CD14-positive monocyte (primary cell): ENCODE measurements around the gene ADAMTSL3. TPM values are rescaled to one million over a fixed set of nuclear protein-coding genes. Genes with fewer than 3 reads are reported as not detected.

ENCODE experiments used
- DNase-seq, 3 donors: peaks; one replicate each; pipeline ENCODE4 v3.0.0-alpha.2; 2011 to 2022
- H2AFZ ChIP-seq: 2 replicates; pipeline ENCODE4 v1.6.0; 2012; ENCODE audit warnings: mild to moderate bottlenecking, low read depth, low read length, inconsistent platforms; ENCODE audit not compliant: insufficient read depth, poor library complexity, severe bottlenecking
- H3K27ac ChIP-seq, 2 donors: 1 replicate in 1 of 2; 2 replicates in 1 of 2; pipeline ENCODE4 v1.5.1; 2012 to 2013; ENCODE audit warnings: low read length in 2 of 2, control low read depth in 1 of 2, inconsistent platforms in 1 of 2, low read depth in 1 of 2, mild to moderate bottlenecking in 1 of 2
- H3K27me3 ChIP-seq, 2 donors: one replicate each; pipeline versions ENCODE4 v1.6.0 to v1.6.1; 2011 to 2013; ENCODE audit warnings: low read length in 2 of 2; ENCODE audit not compliant: control insufficient read depth in 2 of 2, insufficient read depth in 2 of 2
- H3K36me3 ChIP-seq, 2 donors: replicated peaks in 1 of 2; 1 replicate in 1 of 2; 2 replicates in 1 of 2; pipeline versions ENCODE4 v1.5.1 to v1.6.1; 2012 to 2013; ENCODE audit warnings: low read length in 2 of 2, control low read depth in 1 of 2, inconsistent platforms in 1 of 2, mild to moderate bottlenecking in 1 of 2; ENCODE audit not compliant: insufficient read depth in 2 of 2, control insufficient read depth in 1 of 2
- H3K4me1 ChIP-seq, 2 donors: 1 replicate in 1 of 2; 2 replicates in 1 of 2; pipeline versions ENCODE4 v1.5.1 to v1.6.1; 2012 to 2013; ENCODE audit warnings: low read length in 2 of 2, control low read depth in 1 of 2, inconsistent platforms in 1 of 2, mild to moderate bottlenecking in 1 of 2, moderate library complexity in 1 of 2; ENCODE audit not compliant: insufficient read depth in 2 of 2, control insufficient read depth in 1 of 2
- H3K4me2 ChIP-seq: replicated peaks from 2 replicates; pipeline ENCODE3; 2012; ENCODE audit warnings: low read length, moderate library complexity, mild to moderate bottlenecking; ENCODE audit not compliant: poor library complexity, severe bottlenecking; ENCODE audit errors: extremely low read depth
- H3K4me3 ChIP-seq, 3 experiments: fragments of 200-600 bp in 1 of 3; sonication (generic) in 1 of 3; replicated peaks in 1 of 3; 1 replicate in 2 of 3; 2 replicates in 1 of 3; pipeline ENCODE4 v1.5.1; 2011 to 2013; ENCODE audit warnings: low read length in 3 of 3, mild to moderate bottlenecking in 3 of 3, control low read depth in 2 of 3, low read depth in 2 of 3, inconsistent platforms in 1 of 3, moderate library complexity in 1 of 3
- H3K79me2 ChIP-seq: 2 replicates; pipeline ENCODE4 v1.6.0; 2012; ENCODE audit warnings: mild to moderate bottlenecking, control low read depth, inconsistent platforms, low read length, moderate library complexity; ENCODE audit not compliant: insufficient read depth
- H3K9ac ChIP-seq: 2 replicates; pipeline ENCODE4 v1.6.0; 2017; ENCODE audit warnings: low read length, mild to moderate bottlenecking; ENCODE audit not compliant: insufficient read depth, poor library complexity, severe bottlenecking
- H3K9me3 ChIP-seq, 2 donors: replicated peaks in 1 of 2; 1 replicate in 1 of 2; 2 replicates in 1 of 2; pipeline versions ENCODE4 v1.5.1 to v1.6.1; 2012 to 2013; ENCODE audit warnings: low read length in 2 of 2, control low read depth in 1 of 2; ENCODE audit not compliant: control insufficient read depth in 1 of 2, insufficient read depth in 1 of 2
- H4K20me1 ChIP-seq: 2 replicates; pipeline ENCODE4 v1.6.0; 2012; ENCODE audit warnings: mild to moderate bottlenecking, low read length, control low read depth, moderate library complexity; ENCODE audit not compliant: insufficient read depth
- H3K27ac Mint-ChIP-seq, 7 donors: one replicate each; pipeline ENCODE4 v1.8.0; 2020; ENCODE audit warnings: mild to moderate bottlenecking in 7 of 7, mixed read lengths in 7 of 7, moderate library complexity in 6 of 7, inconsistent platforms in 2 of 7
- H3K27me3 Mint-ChIP-seq, 3 donors: one replicate each; pipeline ENCODE4 v1.8.0; 2021 to 2022; ENCODE audit warnings: low read depth in 3 of 3, mild to moderate bottlenecking in 3 of 3, mixed read lengths in 3 of 3, moderate library complexity in 3 of 3, inconsistent platforms in 1 of 3
- H3K36me3 Mint-ChIP-seq, 2 donors: one replicate each; pipeline ENCODE4 v1.8.0; 2020; ENCODE audit warnings: mixed read lengths in 2 of 2, inconsistent platforms in 1 of 2, mild to moderate bottlenecking in 1 of 2
- H3K4me1 Mint-ChIP-seq: one replicate; pipeline ENCODE4 v1.8.0; 2020; ENCODE audit warnings: mild to moderate bottlenecking, mixed read lengths
- H3K4me3 Mint-ChIP-seq, 2 donors: one replicate each; pipeline ENCODE4 v1.8.0; 2020; ENCODE audit warnings: mild to moderate bottlenecking in 2 of 2, mixed read lengths in 2 of 2, moderate library complexity in 1 of 2
- H3K9me3 Mint-ChIP-seq, 7 donors: one replicate each; pipeline ENCODE4 v1.8.0; 2020 to 2022; ENCODE audit warnings: mixed read lengths in 7 of 7, mild to moderate bottlenecking in 6 of 7, moderate library complexity in 6 of 7, inconsistent platforms in 2 of 7
- CTCF ChIP-seq: fragments of 200-600 bp; IDR thresholded peaks from one replicate; pipeline ENCODE4 v1.8.0; 2022; ENCODE audit warnings: antibody characterized with exemption, mild to moderate bottlenecking
- WGBS: methylation state at CpG from one replicate; pipeline ENCODE4 v1.1.5; 2013; ENCODE audit warnings: missing lambda C conversion rate; ENCODE audit not compliant: insufficient coverage; 5-methylcytosine and 5-hydroxymethylcytosine counted together
- intact Hi-C, 2 donors: fragments of 100-400 bp; cut with micrococcal nuclease; formaldehyde crosslinking; loops; one replicate each; pipeline versions ENCODE4 v1.15.0 to v1.15.1; 2023
- polyA plus RNA-seq, 3 donors: library from polyadenylated mRNA; depleted of rRNA in 1 of 3; unstranded in 2 of 3; stranded (reverse) in 1 of 3; fragments of 300-500 nt in 2 of 3; fragments of >200 nt in 1 of 3; fragmentation: Illumina TruSeq in 2 of 3; gene quantifications; 1 replicate in 2 of 3; 2 replicates in 1 of 3; pipeline ENCODE4 v1.2.3, GENCODE V29; 2012 to 2021

Gene ADAMTSL3
- polyA plus RNA-seq, 3 donors: not detected

- no peak overlapping the region for H3K27ac ChIP-seq
- no peak overlapping the region for H3K4me2 ChIP-seq
- H3K27me3 ChIP-seq: no peaks in the 10 kb centered on the region
- no peak for DNase-seq
- H3K4me3 ChIP-seq: no peak overlapping the region
- no peaks in the 10 kb centered on the region for H3K36me3 ChIP-seq
- no peaks in the 10 kb centered on the region for H3K79me2 ChIP-seq
- Mint-ChIP-seq H3K27me3 (peaks cover 0 to 4% (median 0%) of the 10 kb centered on the region in 3 donors), H3K36me3 (no peaks in the 10 kb centered on the region), H3K9me3 (no peaks in the 10 kb centered on the region), H3K27ac (no peak overlapping the region), H3K4me3 (no peak overlapping the region), H3K4me1 (peaks cover 2% of the 10 kb centered on the region)
- no peak for TF ChIP-seq CTCF
- no peak overlapping the region for H3K9ac ChIP-seq
- intact Hi-C loops: no loop called here
- no peak overlapping the region for H2AFZ ChIP-seq
- H3K9me3 ChIP-seq: no peaks in the 10 kb centered on the region
- WGBS: no CpG with 5 or more reads among the region's 1 CpG
- H4K20me1 ChIP-seq: no peaks in the 10 kb centered on the region
- no peaks in the 10 kb centered on the region for H3K4me1 ChIP-seq
These were observed 181.6 kb downstream of the ADAMTSL3 start for GRCh38 chr15:83835479-83835878.

- Mint-ChIP-seq H3K9me3 (no peaks in the 10 kb centered on the region), H3K27ac (no peak overlapping the region), H3K36me3 (no peaks in the 10 kb centered on the region), H3K4me3 (no peak overlapping the region), H3K27me3 (peaks cover 0 to 2% (median 0%) of the 10 kb centered on the region in 3 donors), H3K4me1 (peaks cover 2% of the 10 kb centered on the region)
- Histone ChIP-seq H3K79me2 (no peaks in the 10 kb centered on the region), H3K4me1 (no peaks in the 10 kb centered on the region), H3K9ac (no peak overlapping the region), H4K20me1 (no peaks in the 10 kb centered on the region), H3K27ac (no peak overlapping the region), H3K4me3 (no peak overlapping the region), H3K36me3 (no peaks in the 10 kb centered on the region), H3K27me3 (no peaks in the 10 kb centered on the region), H3K9me3 (no peaks in the 10 kb centered on the region), H3K4me2 (no peak overlapping the region), H2AFZ (no peak overlapping the region)
- WGBS: 0% methylated on average over 2 of the region's 8 CpGs
- no peak for DNase-seq
- TF ChIP-seq CTCF: no peak
- intact Hi-C loops: no loop called here
These were observed 184.1 kb downstream of the ADAMTSL3 start for GRCh38 chr15:83837945-83838571.
